Frontal cortex (tissue), 4 donors: ENCODE data around the gene ZCCHC14. TPM values are rescaled to one million over a fixed set of nuclear protein-coding genes. Genes with fewer than 3 reads are reported as not detected.
A peak's percentile ranks its signal among the peaks of the same experiment; 100 is the strongest.
"Not testable (repeated sequence)": the region's sequence is repeated elsewhere in the genome, so short reads cannot be mapped to it uniquely, and the experiment has no call there.

ENCODE experiments used
- DNase-seq, 2 donors: peaks; one replicate each; pipeline ENCODE4 v3.0.0; 2012; ENCODE audit warnings: low spot score in 2 of 2
- FAIRE-seq: peaks from 2 replicates; lab custom pipeline; 2012; peaks lifted over from hg19 to GRCh38; lab: Jason Lieb, UNC
- total RNA-seq: library from RNA; depleted of rRNA; stranded (reverse); fragments of >200 nt; gene quantifications from one replicate; pipeline ENCODE4 v1.2.3, GENCODE V29; 2014
- donor health status: control.
- donor health status: control.
- donor health status: control.

The ZCCHC14 gene
- total RNA-seq, 1 donor from 2014 or later, result 26.1 TPM

DNA sequence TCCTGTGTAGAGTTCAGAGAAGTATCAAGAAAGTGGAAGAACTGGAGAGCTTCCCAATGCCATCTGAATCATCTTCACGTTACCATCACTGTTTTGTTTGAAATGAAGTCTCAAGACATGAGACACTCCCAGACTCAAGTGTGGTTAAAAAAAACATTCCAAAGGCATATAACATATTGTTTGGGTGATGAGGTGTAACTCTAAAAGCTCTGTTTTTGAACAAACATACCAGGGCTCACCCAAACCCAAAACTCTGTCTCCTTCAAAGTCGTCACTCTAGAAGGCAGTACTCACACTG, 6.3 kb upstream of the ZCCHC14 start:
- no peak for DNase-seq
- no peak for FAIRE-seq

DNA sequence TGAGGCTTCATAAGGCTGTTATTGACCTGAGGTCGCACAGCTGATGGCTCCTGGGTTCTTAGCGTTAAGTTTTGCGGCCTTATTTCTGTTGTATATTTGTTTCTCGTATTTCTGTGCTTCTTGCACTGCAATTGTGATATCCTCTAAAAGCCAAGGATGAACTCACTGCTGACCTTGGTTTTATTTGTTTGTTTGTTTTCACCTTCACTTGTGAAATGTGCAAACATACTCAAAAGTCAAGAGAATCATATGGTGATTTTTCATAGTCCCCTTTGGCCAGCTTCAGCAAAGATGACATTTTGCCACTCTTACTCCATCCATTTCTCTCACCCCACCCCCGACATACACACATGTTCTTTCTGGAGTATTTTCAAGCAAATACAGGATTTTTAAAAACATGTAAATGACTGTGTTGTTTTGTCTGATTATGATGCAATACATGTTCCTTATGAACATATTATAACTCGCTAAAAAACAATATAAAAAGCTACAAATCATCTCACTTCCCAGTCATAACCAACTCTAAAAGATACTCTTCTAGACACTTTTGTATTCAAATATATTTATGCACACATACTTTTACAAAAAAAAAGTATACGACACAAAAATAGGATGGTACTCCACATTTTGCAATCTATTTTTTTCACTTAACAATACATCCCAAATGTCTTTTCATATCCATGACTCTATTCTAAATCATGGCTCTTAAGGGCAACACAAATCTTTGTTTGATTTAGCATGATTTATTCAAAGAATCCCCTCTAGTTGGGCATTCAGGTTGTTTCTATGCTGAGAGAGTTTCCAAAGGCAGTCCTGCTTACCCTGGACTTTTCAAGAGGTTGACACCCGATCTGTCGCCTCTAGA, 5.7 kb upstream of the ZCCHC14 start:
- FAIRE-seq, result no peak
- no peak for DNase-seq

GRCh38 chr16:87497767-87498290, 5.0 kb upstream of the ZCCHC14 start:
- not testable (repeated sequence) for FAIRE-seq, DNase-seq

DNA sequence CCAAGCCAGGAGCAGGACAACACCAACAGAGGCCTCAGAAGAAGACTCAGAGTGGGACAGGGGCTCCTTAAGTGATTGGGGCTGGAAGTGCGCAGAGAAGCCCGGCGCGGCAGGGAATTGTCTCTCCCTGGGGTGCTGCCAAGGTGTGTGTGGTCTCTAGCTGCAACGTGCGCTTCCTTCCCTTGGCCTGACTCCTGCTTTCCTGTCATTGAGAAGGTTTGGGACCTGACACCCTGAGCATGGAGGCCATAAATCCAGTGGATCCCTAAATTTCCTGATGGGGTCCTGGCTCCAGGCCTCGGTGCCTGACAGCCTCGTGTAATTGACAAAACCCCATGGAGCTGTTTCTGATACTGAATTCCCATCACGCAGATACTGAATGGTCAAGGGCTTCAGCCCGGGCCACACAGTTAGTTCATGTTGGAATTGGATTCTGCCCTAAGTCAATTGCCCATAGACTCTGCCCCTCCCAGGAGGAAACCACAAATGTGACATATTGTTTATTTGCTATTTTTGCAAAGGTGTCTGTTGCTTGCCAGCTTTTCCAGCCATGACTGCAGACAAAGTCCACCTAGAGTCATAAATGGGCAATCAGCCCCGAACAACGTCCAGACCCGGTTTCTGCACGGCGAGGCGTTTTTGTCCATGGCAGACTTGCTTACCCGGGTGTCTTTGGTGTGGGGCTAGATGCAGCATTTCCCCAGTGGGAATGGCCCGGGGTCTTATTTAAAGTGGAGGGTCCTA, 4.4 kb upstream of the ZCCHC14 start:
- DNase-seq, FAIRE-seq: not testable (repeated sequence)

DNA sequence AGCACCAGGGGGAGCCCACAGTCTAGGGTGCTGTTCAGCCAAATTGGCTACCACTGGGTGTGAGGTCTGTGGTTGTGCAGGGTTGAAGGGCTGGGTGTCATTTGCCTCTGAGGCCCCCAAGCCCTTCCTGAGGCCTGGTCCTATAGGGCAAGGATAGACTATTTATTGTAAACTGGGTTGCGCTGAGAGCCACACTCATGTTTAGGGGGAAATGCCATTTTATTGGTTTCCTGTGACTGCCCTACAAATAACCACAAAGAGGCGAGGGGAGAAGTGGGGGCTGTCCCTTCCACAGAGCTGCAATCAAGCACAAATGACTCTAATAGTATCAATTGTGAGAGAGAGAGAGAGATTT, 3.6 kb upstream of the ZCCHC14 start:
- DNase-seq (no peak), FAIRE-seq (no peak)

DNA sequence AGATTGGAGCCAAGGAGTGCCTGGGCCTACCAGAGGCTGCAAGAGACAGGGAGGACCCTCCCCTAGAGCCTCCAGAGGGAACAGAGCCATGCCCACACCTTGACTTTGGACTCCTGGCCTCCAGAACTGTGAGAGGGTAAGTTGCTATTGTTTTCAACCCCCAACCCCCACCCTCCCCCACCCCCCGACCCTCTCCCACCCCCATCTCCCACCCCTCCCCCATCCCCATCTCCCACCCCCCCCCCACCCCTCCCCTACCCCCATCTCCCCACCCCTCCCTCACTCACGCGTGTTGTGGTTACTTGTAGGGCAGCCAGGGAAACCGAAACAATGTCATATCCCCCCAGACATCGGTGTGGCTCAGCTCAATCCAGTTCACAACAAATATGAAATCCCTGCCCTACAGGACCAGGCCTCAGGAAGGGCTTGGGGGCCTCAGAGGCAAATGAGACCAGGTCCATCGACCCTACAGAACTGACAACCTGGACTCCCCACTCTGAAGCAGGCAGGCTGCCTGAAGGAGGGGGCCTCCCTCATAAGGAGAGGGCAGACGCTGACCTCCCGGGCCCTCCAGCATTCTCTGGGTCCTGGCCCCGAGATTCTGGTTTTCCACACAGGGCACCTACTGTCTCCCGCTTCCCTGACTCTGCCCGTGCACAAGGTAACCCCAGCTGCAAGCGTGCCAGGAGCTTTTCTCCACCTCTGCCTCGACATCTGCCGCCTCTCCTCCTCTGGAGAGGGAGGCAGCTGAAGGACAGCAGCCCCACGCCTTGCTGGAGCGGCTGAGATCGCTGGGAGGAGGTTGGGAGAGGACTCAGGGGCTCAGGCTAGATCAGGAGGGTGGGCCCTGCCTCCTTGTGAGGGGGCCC, 3.0 kb upstream of the ZCCHC14 start:
- DNase-seq (no peak), FAIRE-seq (no peak)

DNA sequence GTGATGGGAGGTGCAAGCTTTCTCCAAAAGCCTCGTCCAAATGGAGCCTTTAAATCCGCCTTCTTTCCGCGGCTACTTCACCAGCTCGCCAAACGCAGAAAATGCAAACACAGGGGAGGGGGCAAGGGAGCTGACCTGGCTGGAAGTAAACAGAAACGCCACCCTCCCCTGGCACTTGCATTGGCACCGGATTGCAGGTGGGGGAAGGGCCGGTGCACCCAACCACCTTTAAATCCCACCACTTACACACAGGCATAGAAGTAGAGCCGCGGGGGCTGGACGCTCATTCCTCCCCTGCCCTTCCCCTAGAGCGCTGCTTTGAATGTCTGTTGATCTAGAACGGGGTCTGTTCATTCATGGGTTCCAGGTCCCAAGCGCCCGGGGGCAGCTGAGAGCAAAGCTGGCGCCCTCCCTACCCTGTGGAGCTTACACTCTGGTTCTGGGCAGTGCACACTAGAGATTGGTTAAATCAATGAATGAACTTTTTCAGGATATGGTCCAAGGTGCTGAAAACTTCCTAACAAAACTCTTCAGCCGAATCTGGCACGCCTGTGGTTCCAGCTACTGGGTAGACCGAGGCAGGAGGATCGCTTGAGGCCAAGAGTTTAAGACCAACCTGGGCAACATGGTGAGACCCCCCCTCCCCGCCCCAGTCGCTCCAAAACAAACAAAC, 920 bp upstream of the ZCCHC14 start:
- DNase-seq, result no peak
- FAIRE-seq, result no peak

- FAIRE-seq (no peak), DNase-seq (no peak)
These were observed 563 bp downstream of the ZCCHC14 start for GRCh38 chr16:87492291-87492630.

GRCh38 chr16:87491522-87492290, 1.1 kb downstream of the ZCCHC14 start:
- no peak for FAIRE-seq
- peak in 1 of 2 donors; percentile 47 for DNase-seq

GRCh38 chr16:87490799-87491521, 1.9 kb downstream of the ZCCHC14 start:
- not testable (repeated sequence) for FAIRE-seq, DNase-seq

DNA sequence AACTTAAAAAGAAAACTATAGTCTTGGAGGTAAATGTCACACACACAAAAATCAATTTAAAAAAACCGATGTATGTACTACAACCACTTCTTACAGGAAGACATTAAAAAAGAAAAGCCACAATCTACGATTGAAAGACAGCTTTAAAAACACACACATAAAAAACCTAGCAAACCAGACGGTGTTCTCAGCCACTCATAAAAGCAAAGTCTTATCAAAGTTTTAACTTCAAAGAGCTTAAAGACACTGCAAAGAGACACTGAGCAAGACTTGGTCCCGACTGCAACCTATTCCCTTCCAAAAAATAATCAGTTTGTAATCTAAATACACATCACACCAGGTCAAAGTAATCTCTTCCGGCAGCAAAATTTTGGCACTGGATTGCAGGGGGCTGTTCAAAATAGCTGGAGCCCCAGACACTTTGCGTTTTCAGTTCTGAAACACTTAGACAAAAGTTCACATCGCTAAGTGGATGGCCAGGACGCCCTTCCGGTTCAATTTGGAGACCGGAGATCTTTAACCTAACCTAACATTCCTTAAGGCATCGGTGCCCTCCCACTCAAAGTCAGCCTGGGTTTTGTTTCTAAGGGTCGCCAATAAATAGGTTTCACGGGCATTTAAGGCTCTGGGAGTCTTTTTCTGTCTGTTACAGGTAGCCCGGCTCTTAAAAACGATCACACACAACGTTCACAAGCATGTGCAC, 2.6 kb downstream of the ZCCHC14 start:
- FAIRE-seq (no peak), DNase-seq (no peak)

- FAIRE-seq (no peak), DNase-seq (no peak)
These were observed 3.3 kb downstream of the ZCCHC14 start for GRCh38 chr16:87489434-87490045.

- not testable (repeated sequence) for FAIRE-seq, DNase-seq
These were observed 3.9 kb downstream of the ZCCHC14 start for GRCh38 chr16:87488960-87489359.

DNA sequence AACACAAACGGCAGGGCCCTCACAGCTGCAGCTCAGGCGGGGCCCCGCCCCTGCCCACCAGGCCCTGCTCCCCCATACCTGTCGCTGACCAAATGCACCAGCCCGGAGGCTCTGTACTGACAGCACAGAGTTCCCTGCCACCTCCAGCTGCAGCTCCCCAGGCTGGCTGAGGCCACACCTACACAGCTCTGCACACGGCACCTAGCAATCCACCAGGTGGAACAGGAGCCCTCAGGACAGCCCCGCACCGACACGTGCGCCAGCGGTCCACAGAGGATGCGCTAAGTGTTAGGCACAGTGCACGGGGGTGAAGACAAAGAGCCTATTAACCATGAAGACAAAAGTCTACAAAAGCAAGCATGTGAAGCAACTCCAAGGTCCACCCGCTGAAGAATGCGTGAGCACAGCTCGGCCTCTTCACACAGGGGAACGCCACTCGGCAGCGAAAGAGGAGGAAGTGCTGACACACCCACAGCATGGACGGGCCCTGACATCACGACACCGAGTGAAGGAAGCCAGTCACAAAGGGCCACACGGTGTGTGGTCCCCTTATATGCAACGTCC, 5.4 kb downstream of the ZCCHC14 start:
- no peak for DNase-seq
- no peak for FAIRE-seq

DNA sequence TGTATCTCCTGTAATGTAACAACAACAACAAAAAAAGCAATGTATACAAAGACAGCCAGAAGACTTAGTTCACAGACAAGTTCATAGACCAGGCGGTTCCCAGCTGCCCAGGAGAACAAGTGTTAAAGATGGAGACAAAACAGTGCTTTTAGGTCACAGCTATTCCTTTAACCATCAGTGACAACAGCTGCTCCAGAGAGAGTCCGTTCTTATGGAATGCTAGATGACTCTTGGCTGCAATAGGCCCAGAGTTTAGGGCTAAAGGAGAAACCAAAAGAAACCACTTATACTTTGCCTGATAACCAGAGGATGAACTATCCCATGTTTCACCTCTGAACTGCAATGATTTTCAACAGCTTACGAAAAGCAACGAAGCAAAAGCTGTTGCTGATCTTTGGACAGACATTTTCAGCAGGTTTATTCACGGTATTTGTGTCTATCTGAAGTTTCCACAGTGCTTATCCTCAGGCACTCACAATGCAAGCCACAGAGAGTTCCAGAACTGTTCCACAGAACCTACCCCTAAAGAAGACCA, 6.0 kb downstream of the ZCCHC14 start:
- DNase-seq, result no peak
- no peak for FAIRE-seq

- FAIRE-seq (no peak), DNase-seq (no peak)
These were observed 6.5 kb downstream of the ZCCHC14 start for GRCh38 chr16:87486282-87486681.

DNA sequence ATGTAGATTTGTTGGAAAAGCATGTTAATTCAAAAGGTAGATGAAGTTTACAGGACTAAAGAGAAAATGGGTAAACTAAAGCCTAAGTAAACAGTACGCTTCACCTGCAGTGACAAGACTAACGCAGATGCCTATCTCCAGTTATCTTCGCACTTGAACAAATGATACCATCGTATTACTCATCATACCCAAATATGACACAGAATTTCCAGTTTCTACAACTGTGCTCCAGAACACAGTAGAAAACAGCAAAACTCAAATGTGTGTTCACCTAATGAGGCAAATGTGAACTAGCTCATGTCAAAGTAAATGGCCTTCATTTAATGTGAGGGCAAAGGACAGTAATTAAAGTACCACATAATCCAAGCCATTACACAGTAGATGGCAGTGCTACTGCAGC, 7.0 kb downstream of the ZCCHC14 start:
- FAIRE-seq, DNase-seq: not testable (repeated sequence)
